Ascending aorta (tissue), 2 donors: ENCODE data around the gene C16orf78. TPM values are rescaled to one million over a fixed set of nuclear protein-coding genes. Genes with fewer than 3 reads are reported as not detected.

Experiments used
- DNase-seq, 2 donors: peaks; one replicate each; pipeline ENCODE4 v3.0.0-alpha.2; 2019; ENCODE audit warnings: low spot score in 2 of 2
- H3K27ac ChIP-seq, 2 donors: fragments of 200-600 bp; sonication (generic); one replicate each; pipeline ENCODE4 v1.5.1; 2016 to 2017; ENCODE audit warnings: mild to moderate bottlenecking in 1 of 2
- H3K27me3 ChIP-seq: fragments of 200-600 bp; sonication (generic); one replicate; pipeline ENCODE4 v1.5.1; 2017
- H3K36me3 ChIP-seq, 2 donors: fragments of 200-600 bp; sonication (generic); one replicate each; pipeline ENCODE4 v1.5.1; 2016
- H3K4me1 ChIP-seq, 2 donors: fragments of 200-600 bp; sonication (generic); one replicate each; pipeline ENCODE4 v1.5.1; 2016 to 2017; ENCODE audit warnings: mild to moderate bottlenecking in 1 of 2
- H3K4me3 ChIP-seq, 2 donors: fragments of 200-600 bp; sonication (generic); one replicate each; pipeline ENCODE4 v1.5.1; 2016 to 2017; ENCODE audit warnings: mild to moderate bottlenecking in 1 of 2
- H3K9me3 ChIP-seq, 2 donors: fragments of 200-600 bp; sonication (generic); one replicate each; pipeline ENCODE4 v1.5.1; 2016
- CTCF ChIP-seq, 3 experiments: fragments of 200-600 bp in 2 of 3; fragments of 450-650 bp in 1 of 3; sonication (generic) in 2 of 3; IDR thresholded peaks; one replicate each; pipeline ENCODE4 v1.5.1; 2016 to 2019; ENCODE audit warnings: antibody characterized with exemption in 3 of 3, mild to moderate bottlenecking in 1 of 3, moderate library complexity in 1 of 3
- intact Hi-C: fragments of 100-400 bp; cut with DNase I; formaldehyde crosslinking; loops from one replicate; pipeline ENCODE4 v1.15.1; 2023
- total RNA-seq: library from RNA; depleted of rRNA; stranded (reverse); fragments of >200 nt; gene quantifications from one replicate; pipeline ENCODE4 v1.1.0, GENCODE V29; 2016

The C16orf78 gene
- total RNA-seq, 1 donor from 2014 or later = not detected

GRCh38 chr16:49344401-49344800, 29.2 kb upstream of the C16orf78 start:
- Histone ChIP-seq H3K27ac (no peak overlapping the region), H3K4me1 (no peaks in the 10 kb centered on the region), H3K36me3 (no peaks in the 10 kb centered on the region), H3K4me3 (no peak overlapping the region), H3K27me3 (no peaks in the 10 kb centered on the region), H3K9me3 (no peaks in the 10 kb centered on the region)
- TF ChIP-seq CTCF (IDR thresholded peaks at IDR 0.05) = no peak
- intact Hi-C loops = no loop called here
- DNase-seq = no peak

- no peak overlapping the region for H3K4me3 ChIP-seq
- TF ChIP-seq CTCF (IDR thresholded peaks at IDR 0.05) = no peak
- no peaks in the 10 kb centered on the region for H3K36me3 ChIP-seq
- H3K4me1 ChIP-seq = no peaks in the 10 kb centered on the region
- H3K27ac ChIP-seq = no peak overlapping the region
- no peak for DNase-seq
- intact Hi-C loops = no loop called here
- H3K9me3 ChIP-seq = no peaks in the 10 kb centered on the region
- no peaks in the 10 kb centered on the region for H3K27me3 ChIP-seq
Observed at GRCh38 chr16:49345829-49346228, 27.8 kb upstream of the C16orf78 start.

- no peak overlapping the region for H3K27ac ChIP-seq
- DNase-seq = no peak
- no peaks in the 10 kb centered on the region for H3K4me1 ChIP-seq
- no peaks in the 10 kb centered on the region for H3K36me3 ChIP-seq
- no peaks in the 10 kb centered on the region for H3K9me3 ChIP-seq
- TF ChIP-seq CTCF (IDR thresholded peaks at IDR 0.05) = no peak
- no peaks in the 10 kb centered on the region for H3K27me3 ChIP-seq
- no peak overlapping the region for H3K4me3 ChIP-seq
- intact Hi-C loops = no loop called here
Observed at GRCh38 chr16:49346459-49346858, 27.1 kb upstream of the C16orf78 start.

- H3K36me3 ChIP-seq = no peaks in the 10 kb centered on the region
- H3K4me1 ChIP-seq = no peaks in the 10 kb centered on the region
- DNase-seq = no peak
- no peaks in the 10 kb centered on the region for H3K9me3 ChIP-seq
- TF ChIP-seq CTCF (IDR thresholded peaks at IDR 0.05) = no peak
- H3K27ac ChIP-seq = no peak overlapping the region
- H3K4me3 ChIP-seq = no peak overlapping the region
- no peaks in the 10 kb centered on the region for H3K27me3 ChIP-seq
- intact Hi-C loops = no loop called here
Observed at GRCh38 chr16:49347476-49347875, 26.1 kb upstream of the C16orf78 start.

GRCh38 chr16:49348408-49349176, 25.0 kb upstream of the C16orf78 start:
- DNase-seq = no peak
- intact Hi-C loops = no loop called here
- Histone ChIP-seq H3K4me1 (no peaks in the 10 kb centered on the region), H3K9me3 (no peaks in the 10 kb centered on the region), H3K36me3 (no peaks in the 10 kb centered on the region), H3K4me3 (no peak overlapping the region), H3K27ac (no peak overlapping the region), H3K27me3 (no peaks in the 10 kb centered on the region)
- TF ChIP-seq CTCF (IDR thresholded peaks at IDR 0.05) = no peak
